Measurements from ENCODE around the gene DLL1.
A peak's percentile ranks its signal among the peaks of the same experiment; 100 is the strongest.
"Not testable (repeated sequence)": the region's sequence is repeated elsewhere in the genome, so short reads cannot be mapped to it uniquely, and the experiment has no call there.

Gene DLL1

GRCh38 chr6:170269151-170269845 lies 21.6 kb downstream of the DLL1 start:
- peaks cover 32% of the 10 kb centered on the region for H3K27me3 Mint-ChIP-seq (ENCODE audit: low read depth)
- H3K9me3 Mint-ChIP-seq = no peaks in the 10 kb centered on the region
- peak overlapping the region in 1 of 3 experiments; percentile 56 for H3K4me3 Mint-ChIP-seq
- H3K36me3 Mint-ChIP-seq (ENCODE audit: low read depth) = no peaks in the 10 kb centered on the region
- H3K27ac Mint-ChIP-seq = peak overlapping the region; percentile 66 to 91 (median 83)
- peaks cover 61% of the 10 kb centered on the region for H3K4me1 Mint-ChIP-seq
- no peak for TF ChIP-seq CTCF (IDR thresholded peaks at IDR 0.05; ENCODE audit: unreplicated experiment in 3 of 3)

GRCh38 chr6:170268216-170269129 lies 22.4 kb downstream of the DLL1 start:
- Mint-ChIP-seq H3K4me3 (no peak overlapping the region), H3K27ac (peak overlapping the region in 2 of 3 experiments; percentile 49 to 64), H3K27me3 (ENCODE audit: low read depth) (peaks cover 29% of the 10 kb centered on the region), H3K36me3 (ENCODE audit: low read depth) (no peaks in the 10 kb centered on the region), H3K9me3 (no peaks in the 10 kb centered on the region), H3K4me1 (peaks cover 62% of the 10 kb centered on the region)
- no peak for TF ChIP-seq CTCF (IDR thresholded peaks at IDR 0.05; ENCODE audit: unreplicated experiment in 3 of 3)

- H3K27ac Mint-ChIP-seq = peak overlapping the region in 2 of 3 experiments; percentile 49 to 64
- no peaks in the 10 kb centered on the region for H3K36me3 Mint-ChIP-seq (ENCODE audit: low read depth)
- peaks cover 34% of the 10 kb centered on the region for H3K27me3 Mint-ChIP-seq (ENCODE audit: low read depth)
- no peak for TF ChIP-seq CTCF (IDR thresholded peaks at IDR 0.05; ENCODE audit: unreplicated experiment in 3 of 3)
- no peaks in the 10 kb centered on the region for H3K9me3 Mint-ChIP-seq
- H3K4me3 Mint-ChIP-seq = no peak overlapping the region
- H3K4me1 Mint-ChIP-seq = peaks cover 61% of the 10 kb centered on the region
Observed at GRCh38 chr6:170267688-170268087, 23.2 kb downstream of the DLL1 start.

GRCh38 chr6:170266061-170266825 lies 24.6 kb downstream of the DLL1 start:
- Mint-ChIP-seq H3K27me3 (ENCODE audit: low read depth) (peaks cover 40% of the 10 kb centered on the region), H3K36me3 (ENCODE audit: low read depth) (no peaks in the 10 kb centered on the region), H3K9me3 (no peaks in the 10 kb centered on the region), H3K4me1 (peaks cover 57% of the 10 kb centered on the region), H3K4me3 (peak overlapping the region; percentile 29 to 70 (median 59)), H3K27ac (peak overlapping the region; percentile 90 to 98 (median 93))
- TF ChIP-seq CTCF (IDR thresholded peaks at IDR 0.05; ENCODE audit: unreplicated experiment in 3 of 3) = no peak

- Mint-ChIP-seq H3K4me3 (peak overlapping the region in 1 of 3 experiments; percentile 70), H3K4me1 (peaks cover 56% of the 10 kb centered on the region), H3K27me3 (ENCODE audit: low read depth) (peaks cover 40% of the 10 kb centered on the region), H3K36me3 (ENCODE audit: low read depth) (no peaks in the 10 kb centered on the region), H3K27ac (peak overlapping the region; percentile 90 to 98 (median 93)), H3K9me3 (no peaks in the 10 kb centered on the region)
- TF ChIP-seq CTCF (IDR thresholded peaks at IDR 0.05; ENCODE audit: unreplicated experiment in 3 of 3) = no peak
Observed at GRCh38 chr6:170265655-170266054, 25.2 kb downstream of the DLL1 start.

GRCh38 chr6:170264644-170265043 lies 26.2 kb downstream of the DLL1 start:
- Mint-ChIP-seq H3K27ac (peak overlapping the region in 1 of 3 experiments; percentile 28), H3K4me1 (peaks cover 50% of the 10 kb centered on the region), H3K27me3 (ENCODE audit: low read depth) (peaks cover 40% of the 10 kb centered on the region)
- not testable (repeated sequence) for H3K9me3 Mint-ChIP-seq; H3K36me3 Mint-ChIP-seq (ENCODE audit: low read depth); H3K4me3 Mint-ChIP-seq
